NCI-H2107 treated with DMSO at 0.1 percent for 48 hours (cell line): ENCODE results near the gene NANP.
"Not testable (repeated sequence)": the region's sequence is repeated elsewhere in the genome, so short reads cannot be mapped to it uniquely, and the experiment has no call there.

Experiments used
- DNase-seq: peaks from one replicate; lab custom pipeline; 2025; ENCODE audit not compliant: unreplicated experiment; lab: John Stamatoyannopoulos, UW

Gene NANP

GRCh38 chr20:25606094-25606695 is 17.6 kb downstream of the NANP start:
- no peak for DNase-seq

- no peak for DNase-seq
Measured at GRCh38 chr20:25605148-25605547, 18.7 kb downstream of the NANP start.

GRCh38 chr20:25604611-25605010 is 19.2 kb downstream of the NANP start:
- DNase-seq = no peak

GRCh38 chr20:25602914-25603309 is 20.9 kb downstream of the NANP start:
- DNase-seq = not testable (repeated sequence)

GRCh38 chr20:25602191-25602913 is 21.5 kb downstream of the NANP start:
- DNase-seq = not testable (repeated sequence)

GRCh38 chr20:25601659-25602058 is 22.2 kb downstream of the NANP start:
- DNase-seq = no peak

GRCh38 chr20:25600632-25601031 is 23.2 kb downstream of the NANP start:
- no peak for DNase-seq

- no peak for DNase-seq
Measured at GRCh38 chr20:25592135-25592852, 31.5 kb downstream of the NANP start.

GRCh38 chr20:25590778-25591177 is 33.0 kb downstream of the NANP start:
- DNase-seq = not testable (repeated sequence)

- DNase-seq = no peak
Measured at GRCh38 chr20:25588491-25588890, 35.3 kb downstream of the NANP start.

- no peak for DNase-seq
Measured at GRCh38 chr20:25587536-25587935, 36.3 kb downstream of the NANP start.

- DNase-seq = no peak
Measured at GRCh38 chr20:25586877-25587276, 36.9 kb downstream of the NANP start.

- DNase-seq = no peak
Measured at GRCh38 chr20:25584905-25585704, 38.7 kb downstream of the NANP start, which contains the start of gene NINL. Gene NINL, minus strand, starts transcription at chr20:25585531. Its CDS starts 58,944 bp downstream, at chr20:25526587.

GRCh38 chr20:25583607-25584006 is 40.2 kb downstream of the NANP start:
- DNase-seq = not testable (repeated sequence)

- no peak for DNase-seq
Measured at GRCh38 chr20:25580711-25581110, 43.1 kb downstream of the NANP start.

GRCh38 chr20:25579081-25579770 is 44.6 kb downstream of the NANP start:
- peak; percentile 67 for DNase-seq

- no peak for DNase-seq
Measured at GRCh38 chr20:25576783-25577530, 46.9 kb downstream of the NANP start.

GRCh38 chr20:25574411-25574810 is 49.4 kb downstream of the NANP start:
- DNase-seq = no peak

- no peak for DNase-seq
Measured at GRCh38 chr20:25573288-25574251, 50.2 kb downstream of the NANP start.
